WERI-Rb-1 (cell line): ENCODE data around the gene ITPRIPL2.
A peak's percentile ranks its signal among the peaks of the same experiment; 100 is the strongest.

Experiments
- DNase-seq: peaks from one replicate; pipeline ENCODE4 v3.0.0-alpha.2; 2020
- H3K27ac ChIP-seq: fragments of 250-450 bp; sonication (Bioruptor Pico); 2 replicates; pipeline ENCODE4 v1.5.1; 2020; ENCODE audit warnings: mild to moderate bottlenecking, moderate library complexity
- H3K27me3 ChIP-seq: fragments of 250-450 bp; sonication (Bioruptor Pico); 2 replicates; pipeline ENCODE4 v1.5.1; 2021; ENCODE audit warnings: mild to moderate bottlenecking, low read depth, moderate library complexity; ENCODE audit not compliant: insufficient read depth, severe bottlenecking
- H3K36me3 ChIP-seq: fragments of 250-450 bp; sonication (Bioruptor Pico); 2 replicates; pipeline ENCODE4 v1.5.1; 2020; ENCODE audit warnings: mild to moderate bottlenecking, moderate library complexity
- H3K4me3 ChIP-seq: 2 replicates; pipeline ENCODE4 v1.5.1; 2011; ENCODE audit warnings: low read depth, mild to moderate bottlenecking, control low read depth, low read length
- H3K9me3 ChIP-seq: fragments of 250-450 bp; sonication (Bioruptor Pico); 2 replicates; pipeline ENCODE4 v1.5.1; 2021; ENCODE audit warnings: mild to moderate bottlenecking, moderate library complexity; ENCODE audit not compliant: severe bottlenecking
- CTCF ChIP-seq: IDR thresholded peaks from 2 replicates; pipeline ENCODE4 v1.5.1; 2011; ENCODE audit warnings: low read depth, mild to moderate bottlenecking, control low read depth, inconsistent platforms, low read length

ITPRIPL2 gene

GRCh38 chr16:19168371-19169081 lies 54.8 kb downstream of the ITPRIPL2 start:
- Histone ChIP-seq H3K36me3 (no peaks in the 10 kb centered on the region), H3K27ac (peak overlapping the region; percentile 56), H3K4me3 (peak overlapping the region; percentile 78), H3K9me3 (peaks cover under 1% of the 10 kb centered on the region), H3K27me3 (no peaks in the 10 kb centered on the region)
- TF ChIP-seq CTCF = no peak
- DNase-seq = peak; percentile 51

- Histone ChIP-seq H3K27ac (no peak overlapping the region), H3K27me3 (no peaks in the 10 kb centered on the region), H3K9me3 (no peaks in the 10 kb centered on the region), H3K36me3 (no peaks in the 10 kb centered on the region), H3K4me3 (peak overlapping the region; percentile 78)
- no peak for TF ChIP-seq CTCF
- no peak for DNase-seq
Measured at GRCh38 chr16:19169082-19169639, 55.4 kb downstream of the ITPRIPL2 start.

- DNase-seq = no peak
- Histone ChIP-seq H3K27me3 (no peaks in the 10 kb centered on the region), H3K36me3 (no peaks in the 10 kb centered on the region), H3K9me3 (no peaks in the 10 kb centered on the region), H3K27ac (no peak overlapping the region), H3K4me3 (no peak overlapping the region)
- TF ChIP-seq CTCF = no peak
Measured at GRCh38 chr16:19170043-19170655, 56.4 kb downstream of the ITPRIPL2 start.
